ENCODE data around the gene NAGPA. TPM values are rescaled to one million over a fixed set of nuclear protein-coding genes. Genes with fewer than 3 reads are reported as not detected.

The NAGPA gene
- total and polyA plus RNA-seq, 2 experiments from 2014 or later: 6.3 to 20.7 TPM

- TF ChIP-seq ZNF462 (CRISPR knock-in tag; IDR thresholded peaks at IDR 0.05): no peak
- TF ChIP-seq EZH2 (IDR thresholded peaks at IDR 0.05; ENCODE audit: low read depth, unreplicated experiment): no peak
- no peak for TF ChIP-seq ZNF114 (CRISPR knock-in tag; IDR thresholded peaks at IDR 0.05)
- no peak for TF ChIP-seq NANOG (IDR thresholded peaks at IDR 0.05; ENCODE audit: borderline replicate concordance)
- TF ChIP-seq ETS1 (IDR thresholded peaks at IDR 0.05): no peak
These were observed 49.4 kb downstream of the NAGPA start (continued) for GRCh38 chr16:4984174-4984990.

GRCh38 chr16:4982056-4982867 is 51.5 kb downstream of the NAGPA start:
- no peaks in the 10 kb centered on the region for H3K36me3 ChIP-seq (ENCODE audit: insufficient read depth)
- no peak overlapping the region for H3K4me2 ChIP-seq
- H3K4me3 ChIP-seq: no peak overlapping the region
- H3K27me3 Mint-ChIP-seq (ENCODE audit: insufficient read depth, low read depth, poor library complexity): peaks cover 8% of the 10 kb centered on the region
- no peaks in the 10 kb centered on the region for H3F3A ChIP-seq (replicated peaks; ENCODE audit: low read depth)
- peak; percentile 52 for ATAC-seq
- H2AFZ ChIP-seq: peak overlapping the region; percentile 38; the same call in 1 of the 2 replicates
- no peaks in the 10 kb centered on the region for H4K20me1 ChIP-seq (replicated peaks; ENCODE audit: insufficient read depth)
- H3K4me3 Mint-ChIP-seq: no peak overlapping the region
- H3K9me2 ChIP-seq (ENCODE audit: insufficient read depth): no peaks in the 10 kb centered on the region
- H3K79me2 ChIP-seq (replicated peaks; ENCODE audit: insufficient read depth): no peaks in the 10 kb centered on the region
- H3K27ac Mint-ChIP-seq: 0 out of 2 replicates have a peak overlapping the region, but pooled peaks have one; percentile 28
- H3K27ac ChIP-seq (ENCODE audit: low read depth): no peak overlapping the region
- H3K4me1 Mint-ChIP-seq: peaks cover 6% of the 10 kb centered on the region
- H3K36me3 Mint-ChIP-seq (ENCODE audit: low read depth): no peaks in the 10 kb centered on the region
- no peaks in the 10 kb centered on the region for H3K9me3 Mint-ChIP-seq
- no peaks in the 10 kb centered on the region for H3K4me1 ChIP-seq (ENCODE audit: insufficient read depth)
- DNase-seq (ENCODE audit: low spot score): no peak
- peaks cover 10% of the 10 kb centered on the region for H3K27me3 ChIP-seq (ENCODE audit: insufficient read depth)
- no peak for TF ChIP-seq JUNB (IDR thresholded peaks at IDR 0.05; ENCODE audit: unreplicated experiment)
